NAMALWA (cell line): ENCODE measurements around the gene LDB2.

ENCODE experiments used
- DNase-seq: peaks from one replicate; pipeline ENCODE4 v3.0.0-alpha.2; 2015; ENCODE audit warnings: low spot score

Gene LDB2

DNA sequence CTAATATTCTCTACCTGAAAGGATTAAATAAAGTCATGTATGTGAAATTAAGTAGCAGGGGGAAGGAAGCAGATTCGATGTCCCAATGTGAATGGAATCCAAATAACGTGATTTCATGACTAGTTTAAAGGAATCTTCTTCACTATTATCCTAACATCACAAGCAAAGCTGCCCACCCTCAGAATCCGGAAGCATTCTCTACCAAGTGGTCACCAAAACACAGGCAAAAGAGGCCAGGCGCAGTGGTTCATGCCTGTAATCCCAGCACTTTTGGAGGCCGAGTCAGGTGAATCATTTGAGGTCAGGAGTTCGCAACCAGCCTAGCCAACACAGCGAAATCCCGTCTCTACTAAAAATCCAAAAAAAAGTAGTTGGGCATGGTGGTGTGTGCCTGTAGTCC, 212.9 kb downstream of the LDB2 start:
- DNase-seq, result no peak

- no peak for DNase-seq
These were observed 213.5 kb downstream of the LDB2 start for GRCh38 chr4:16684935-16685334.

GRCh38 chr4:16684097-16684496, 214.3 kb downstream of the LDB2 start:
- DNase-seq, result no peak

DNA sequence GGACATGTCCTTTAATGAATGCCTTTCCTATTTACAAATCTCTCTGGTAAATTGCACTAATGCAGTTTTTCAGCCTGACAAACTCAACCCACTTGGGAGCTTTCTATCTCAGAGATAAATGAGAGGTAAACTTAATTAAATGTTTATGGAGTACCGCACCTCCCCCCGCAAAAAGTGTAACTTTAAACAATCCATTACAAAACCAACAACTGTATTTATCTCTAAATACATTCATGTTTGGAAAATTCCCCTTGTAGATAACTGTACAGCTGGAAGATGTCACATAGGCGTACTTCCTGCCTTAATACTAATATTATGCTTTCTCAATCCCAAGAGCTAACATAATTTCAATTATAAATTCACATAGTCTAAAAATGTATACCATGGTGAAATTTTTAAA, 215.5 kb downstream of the LDB2 start:
- no peak for DNase-seq

DNA sequence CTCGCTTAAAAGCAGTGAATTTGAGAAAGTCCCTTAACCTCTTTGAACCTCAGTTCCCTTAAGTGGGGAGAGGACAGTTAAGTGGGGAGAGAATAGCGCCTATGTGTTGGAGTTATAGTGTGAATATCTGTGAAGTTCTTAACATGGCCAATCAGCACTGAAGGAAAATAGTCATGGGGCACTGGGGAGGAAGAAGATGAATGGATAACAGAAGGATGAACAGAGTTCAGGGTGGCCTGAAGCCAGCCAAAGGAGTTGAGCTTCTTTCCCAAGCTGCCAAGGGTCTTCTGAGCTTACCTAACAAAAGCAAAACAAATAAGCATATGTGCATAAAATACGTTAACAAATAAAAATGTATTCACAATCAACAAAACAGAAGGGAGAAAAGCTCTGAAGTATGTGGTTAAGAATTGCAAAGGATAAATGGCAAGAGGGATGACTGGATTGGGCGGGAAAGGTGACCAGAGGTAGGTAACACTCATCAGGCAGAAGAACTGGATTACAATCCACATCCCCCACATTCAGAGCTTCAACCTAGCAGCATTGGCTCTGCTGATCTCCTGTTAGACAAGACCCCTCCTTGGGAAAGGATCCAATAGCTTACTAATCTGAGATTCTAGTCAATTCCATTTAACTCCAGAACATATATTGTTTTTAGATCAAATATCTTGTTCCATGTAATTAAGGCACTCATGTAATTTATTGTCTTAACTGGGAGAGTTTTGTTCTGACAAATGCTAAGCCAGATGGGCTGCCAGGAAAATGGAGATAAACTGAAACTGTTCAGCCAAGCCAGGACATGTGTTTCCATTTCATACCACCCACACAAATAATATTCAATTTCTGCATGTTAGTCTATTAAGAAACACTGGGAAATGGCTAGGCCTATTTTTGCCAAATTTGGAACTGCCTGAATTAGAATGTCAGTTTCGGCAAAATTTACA, 221.2 kb downstream of the LDB2 start:
- DNase-seq, result no peak

DNA sequence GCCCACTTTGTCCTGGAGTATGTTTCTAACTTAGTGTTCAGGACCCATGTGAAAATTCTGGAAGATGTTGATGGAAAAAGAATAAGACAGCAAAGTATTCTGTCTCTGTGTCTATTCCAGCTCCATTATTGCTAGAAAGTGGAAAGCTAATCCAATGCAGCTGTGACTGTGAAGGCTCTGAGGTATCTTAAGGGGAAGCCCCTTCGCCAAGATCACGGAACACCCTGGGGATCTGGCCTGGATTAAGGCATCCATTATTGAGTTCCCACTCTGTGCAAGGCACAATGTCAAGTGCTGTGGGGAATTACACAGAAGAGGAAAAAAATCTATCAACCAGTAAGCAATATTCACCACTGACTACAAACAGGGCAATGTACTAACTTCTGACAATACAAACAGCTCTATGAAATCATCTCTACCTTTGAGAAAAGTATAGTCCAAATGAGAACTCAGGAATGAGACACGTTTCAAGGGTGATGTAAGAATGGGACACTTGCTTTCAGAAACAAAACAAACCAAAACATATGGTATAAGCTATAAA, 222.1 kb downstream of the LDB2 start:
- no peak for DNase-seq

- DNase-seq, result no peak
These were observed 224.4 kb downstream of the LDB2 start for GRCh38 chr4:16674082-16674481.

GRCh38 chr4:16672421-16672820, 226.0 kb downstream of the LDB2 start:
- no peak for DNase-seq

- DNase-seq, result no peak
These were observed 226.7 kb downstream of the LDB2 start for GRCh38 chr4:16671741-16672140.

GRCh38 chr4:16670727-16671126, 227.7 kb downstream of the LDB2 start:
- no peak for DNase-seq

DNA sequence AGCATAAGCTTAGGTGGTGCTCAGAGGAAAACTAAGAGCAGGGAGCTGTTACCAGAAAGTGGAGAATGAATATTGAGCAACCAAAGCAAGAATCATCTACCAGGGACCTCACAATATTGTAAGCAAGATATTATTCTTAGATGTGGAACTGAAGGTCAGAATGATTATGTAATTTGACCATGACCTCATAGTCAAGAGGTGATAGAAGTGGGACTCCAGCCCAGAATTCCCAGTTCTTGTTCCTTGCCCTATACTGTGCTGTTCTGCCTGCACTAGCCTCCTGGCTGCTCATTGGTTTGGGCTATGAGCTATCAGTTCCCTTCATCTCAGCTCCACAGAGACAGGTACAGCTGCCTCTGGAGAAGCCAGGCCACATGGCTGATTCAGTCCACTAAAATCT, 229.4 kb downstream of the LDB2 start:
- no peak for DNase-seq

DNA sequence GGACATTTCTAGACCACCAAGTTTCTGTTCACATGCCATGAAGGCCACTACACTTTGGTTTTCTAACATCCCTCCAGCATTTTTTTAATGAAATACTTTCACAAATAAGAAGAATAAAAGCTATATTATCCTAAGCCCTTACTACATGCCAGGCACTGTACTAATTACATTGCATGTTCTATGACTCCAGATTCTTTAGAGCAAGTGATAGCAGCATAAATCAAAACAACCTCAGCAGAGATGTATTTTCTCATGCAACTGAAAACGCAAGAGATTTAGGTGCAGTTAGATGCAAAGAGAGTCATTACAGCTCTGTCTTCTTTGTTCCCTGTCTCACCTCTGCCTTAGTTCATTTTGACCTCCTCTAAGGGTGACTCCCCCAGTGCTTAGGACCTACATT, 230.0 kb downstream of the LDB2 start:
- no peak for DNase-seq

- no peak for DNase-seq
These were observed 231.0 kb downstream of the LDB2 start for GRCh38 chr4:16667464-16667863.

DNA sequence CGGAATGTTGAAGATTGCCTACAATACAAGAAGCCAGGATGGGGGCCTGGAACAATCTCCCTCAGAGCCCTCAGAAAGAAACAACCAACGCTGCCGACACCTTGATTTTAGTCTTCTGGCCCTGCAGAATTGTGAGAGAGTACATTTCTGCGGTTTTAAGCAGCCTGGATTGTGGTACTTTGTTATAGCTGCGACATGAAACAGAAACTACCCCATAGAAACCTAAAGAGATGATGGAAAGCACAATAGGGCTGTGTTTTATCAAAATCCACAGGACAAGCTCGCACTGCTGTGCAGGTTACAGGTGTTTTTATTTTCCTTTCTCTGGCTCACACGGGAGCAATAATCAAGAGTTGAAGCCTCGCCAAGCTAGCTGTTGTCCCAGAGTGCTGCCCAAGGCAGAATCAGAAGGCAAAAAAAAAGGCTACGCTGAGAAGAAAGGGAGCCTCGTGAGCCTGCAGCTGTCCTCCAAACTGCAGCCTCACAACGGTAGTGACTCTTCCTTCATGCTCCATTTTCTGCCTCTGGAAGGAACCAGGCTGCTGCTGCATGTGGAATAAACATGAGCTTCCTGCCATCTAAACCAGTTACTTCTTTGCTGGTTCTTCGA, 232.4 kb downstream of the LDB2 start:
- no peak for DNase-seq

DNA sequence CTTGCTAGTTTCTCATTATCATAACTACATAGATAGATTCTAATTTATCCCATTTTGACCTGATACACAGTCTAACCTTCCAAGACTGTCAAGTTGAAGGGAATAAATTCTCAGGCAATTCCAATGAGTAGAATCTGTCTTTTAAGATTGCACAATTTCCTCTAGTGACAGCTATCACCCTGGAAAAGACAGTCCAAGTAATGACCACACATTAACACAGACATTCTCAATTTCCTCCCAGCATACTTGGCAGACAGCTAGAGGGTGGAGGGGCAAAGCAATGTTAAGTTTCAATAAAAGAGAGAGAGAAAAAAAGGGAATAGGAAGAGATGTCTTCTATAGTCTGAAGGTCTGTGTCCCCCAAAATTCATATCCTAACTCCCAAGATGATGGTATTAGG, 234.7 kb downstream of the LDB2 start:
- DNase-seq, result no peak

DNA sequence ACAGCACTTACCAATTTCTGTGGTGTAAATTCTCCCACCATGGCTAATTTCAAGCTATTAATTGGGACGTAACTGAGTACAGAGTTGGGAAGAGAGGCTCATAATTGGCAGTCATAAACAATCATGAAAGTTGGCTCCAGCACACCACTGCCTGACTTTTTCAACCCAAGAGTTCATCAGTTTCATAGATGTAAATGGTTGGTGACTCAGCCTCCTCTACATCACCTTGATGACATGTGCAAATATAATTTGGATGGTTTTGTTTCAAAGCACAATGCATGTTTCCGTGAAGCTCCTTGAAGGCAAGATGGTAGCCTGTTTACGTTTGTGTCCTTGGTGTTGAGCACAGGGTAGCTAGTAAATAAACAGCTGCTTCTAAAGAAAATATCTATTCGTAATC, 235.1 kb downstream of the LDB2 start:
- no peak for DNase-seq

GRCh38 chr4:16661813-16662212, 236.6 kb downstream of the LDB2 start:
- no peak for DNase-seq

GRCh38 chr4:16660656-16661055, 237.8 kb downstream of the LDB2 start:
- DNase-seq, result no peak

- DNase-seq, result no peak
These were observed 238.8 kb downstream of the LDB2 start for GRCh38 chr4:16659694-16660093.

DNA sequence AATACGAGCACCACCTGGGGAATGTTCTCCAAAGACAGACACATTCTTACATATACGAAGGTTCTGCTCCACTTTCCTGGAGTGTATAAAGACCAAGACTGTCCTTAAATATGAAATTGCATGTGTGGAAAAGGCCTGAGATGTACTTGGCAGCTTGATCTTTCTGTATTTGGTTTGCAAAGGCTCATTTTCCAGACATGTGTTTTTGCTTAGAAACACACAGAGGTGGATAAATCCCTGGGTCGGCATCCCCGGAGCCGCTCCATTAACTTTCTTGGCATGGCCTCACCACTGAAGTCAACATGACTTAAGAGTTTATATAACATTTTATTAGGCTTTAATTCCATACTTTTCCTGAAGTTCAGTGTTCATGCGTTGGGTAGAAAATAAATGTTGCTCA, 239.4 kb downstream of the LDB2 start:
- no peak for DNase-seq

GRCh38 chr4:16658183-16658582, 240.3 kb downstream of the LDB2 start:
- DNase-seq, result no peak

GRCh38 chr4:16655111-16655510, 243.3 kb downstream of the LDB2 start:
- no peak for DNase-seq

DNA sequence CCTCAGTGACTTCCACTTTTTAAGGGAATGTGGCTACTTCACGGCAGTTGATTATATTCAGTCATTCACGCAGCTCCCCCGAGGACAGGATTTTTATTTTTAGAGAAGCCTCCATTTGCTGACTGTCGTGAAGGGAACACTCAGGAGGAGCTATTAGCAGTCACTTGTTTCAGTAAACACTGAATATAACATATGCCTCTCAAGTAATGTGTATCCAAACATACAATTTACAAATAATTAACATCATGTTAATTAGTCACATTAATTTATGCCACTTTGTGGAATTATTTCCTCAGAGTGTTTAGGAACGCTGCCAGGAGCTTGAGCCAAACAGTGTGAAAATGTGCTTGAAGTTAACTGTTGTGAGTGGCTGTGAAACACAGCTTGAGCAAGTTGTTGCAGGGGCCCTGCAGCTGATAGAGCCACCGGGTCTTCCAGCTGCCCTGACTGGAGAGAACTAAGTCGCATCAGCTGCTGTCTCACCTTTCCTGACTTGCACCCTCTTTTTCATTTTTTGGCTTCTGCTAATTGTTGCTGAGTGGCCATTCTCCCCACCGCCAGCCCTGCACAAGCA, 245.6 kb downstream of the LDB2 start:
- DNase-seq, result no peak
